Hematopoietic multipotent progenitor cell treated with erythropoietin and hydrocortisone succinate and interleukin-3 and kit ligand, for 6 days (in vitro differentiated cells): Measurements from ENCODE around the gene VEGFD.

Experiments
- DNase-seq: peaks from one replicate; pipeline ENCODE4 v3.0.0-alpha.2; 2015

Gene VEGFD

GRCh38 chrX:15299941-15300851 is 84.0 kb downstream of the VEGFD start:
- DNase-seq, result peak; percentile 40

- DNase-seq, result no peak
These were observed 85.4 kb downstream of the VEGFD start for GRCh38 chrX:15298780-15299179.

- DNase-seq, result no peak
These were observed 86.0 kb downstream of the VEGFD start for GRCh38 chrX:15298201-15298600.
